Endothelial cell of umbilical vein (primary cell): ENCODE measurements around the gene PPM1D. TPM values are rescaled to one million over a fixed set of nuclear protein-coding genes. Genes with fewer than 3 reads are reported as not detected.
"Not testable (repeated sequence)": the region's sequence is repeated elsewhere in the genome, so short reads cannot be mapped to it uniquely, and the experiment has no call there.

Experiments used
- BruUV-seq: library from RNA; stranded (reverse); fragments of 400-500 nt; replicated peaks from 2 replicates; lab custom pipeline; 2021; lab: Mats Ljungman, UMichigan
- CTCF ChIA-PET: fragments of 300-600, 350-600 bp; sonication (Branson Sonifier 250); formaldehyde crosslinking; loops from one replicate; lab custom pipeline; 2021; ENCODE audit warnings: antibody characterized with exemption, inconsistent platforms; lab: Charles Lee
- POLR2A ChIA-PET: fragments of 300-600, 350-600 bp; sonication (Branson Sonifier 250); formaldehyde crosslinking; loops from one replicate; lab custom pipeline; 2021; ENCODE audit warnings: antibody characterized with exemption, inconsistent platforms; lab: Charles Lee
- DNase-seq: peaks from one replicate; pipeline ENCODE4 v3.0.0-alpha.2; 2011; ENCODE audit warnings: low read depth, low spot score
- FAIRE-seq: peaks from 2 replicates; lab custom pipeline; 2011; peaks lifted over from hg19 to GRCh38; lab: Jason Lieb, UNC
- H2AFZ ChIP-seq: 2 replicates; pipeline ENCODE4 v1.6.0; 2012; ENCODE audit warnings: low read depth, low read length, control low read depth, inconsistent platforms
- H3K27ac ChIP-seq: 2 replicates; pipeline ENCODE4 v1.5.1; 2011; ENCODE audit warnings: low read depth, mild to moderate bottlenecking, control low read depth, low read length, moderate library complexity; ENCODE audit not compliant: insufficient read depth
- H3K27me3 ChIP-seq, 2 experiments: 2 replicates each; pipeline versions ENCODE4 v1.6.0 to v1.6.1; 2011; ENCODE audit warnings: low read length in 2 of 2, mixed read lengths in 1 of 2; ENCODE audit not compliant: control insufficient read depth in 2 of 2, insufficient read depth in 2 of 2
- H3K36me3 ChIP-seq, 2 experiments: 2 replicates in 1 of 2; 3 replicates in 1 of 2; pipeline ENCODE4 v1.5.1; 2011; ENCODE audit warnings: low read length in 2 of 2, mild to moderate bottlenecking in 1 of 2, moderate library complexity in 1 of 2; ENCODE audit not compliant: control insufficient read depth in 2 of 2, insufficient read depth in 2 of 2; ENCODE audit errors: extremely low read depth in 1 of 2
- H3K4me1 ChIP-seq: 3 replicates; pipeline ENCODE4 v1.5.1; 2011; ENCODE audit warnings: mild to moderate bottlenecking, low read length; ENCODE audit not compliant: control insufficient read depth, insufficient read depth; ENCODE audit errors: extremely low read depth
- H3K4me2 ChIP-seq: 2 replicates; pipeline ENCODE4 v1.6.1; 2011; ENCODE audit warnings: low read length, control low read depth, mixed read lengths; ENCODE audit not compliant: insufficient read depth
- H3K4me3 ChIP-seq, 3 experiments: fragments of 200-600 bp in 1 of 3; sonication (generic), shearing (Covaris generic) in 1 of 3; replicated peaks in 1 of 3; 2 replicates each; pipeline ENCODE4 v1.5.1; 2011 to 2016; ENCODE audit warnings: control low read depth in 3 of 3, low read length in 3 of 3, mild to moderate bottlenecking in 2 of 3, inconsistent platforms in 1 of 3, low read depth in 1 of 3, moderate library complexity in 1 of 3; ENCODE audit not compliant: insufficient read depth in 1 of 3
- H3K79me2 ChIP-seq: 2 replicates; pipeline ENCODE4 v1.6.0; 2012; ENCODE audit warnings: low read length, inconsistent platforms; ENCODE audit not compliant: control insufficient read depth, insufficient read depth
- H3K9ac ChIP-seq: replicated peaks from 2 replicates; pipeline ENCODE3; 2011; ENCODE audit warnings: low read length, control low read depth; ENCODE audit not compliant: insufficient read depth; ENCODE audit errors: extremely low read depth
- H3K9me1 ChIP-seq: replicated peaks from 3 replicates; pipeline ENCODE4 v1.6.0; 2011; ENCODE audit warnings: mild to moderate bottlenecking, low read length; ENCODE audit not compliant: control insufficient read depth, insufficient read depth; ENCODE audit errors: extremely low read depth
- H3K9me3 ChIP-seq: replicated peaks from 2 replicates; pipeline ENCODE4 v1.5.1; 2012; ENCODE audit warnings: low read length, inconsistent platforms; ENCODE audit not compliant: control insufficient read depth, insufficient read depth
- H4K20me1 ChIP-seq: replicated peaks from 2 replicates; pipeline ENCODE3; 2011; ENCODE audit warnings: mild to moderate bottlenecking, low read length; ENCODE audit not compliant: control insufficient read depth, insufficient read depth; ENCODE audit errors: extremely low read depth
- EZH2 ChIP-seq: IDR thresholded peaks from 2 replicates; pipeline ENCODE4 v1.6.1; 2012; ENCODE audit warnings: borderline replicate concordance, low read depth, mild to moderate bottlenecking, moderate library complexity, low read length, inconsistent platforms; ENCODE audit not compliant: severe bottlenecking
- FOS ChIP-seq: IDR thresholded peaks from 2 replicates; pipeline ENCODE4 v1.6.1; 2011; ENCODE audit warnings: mild to moderate bottlenecking, low read length, moderate library complexity, borderline replicate concordance; ENCODE audit not compliant: insufficient read depth
- MYC ChIP-seq: IDR thresholded peaks from one replicate; pipeline ENCODE4 v1.6.1; 2011; ENCODE audit warnings: mild to moderate bottlenecking, low read depth, low read length
- POLR2A ChIP-seq: IDR thresholded peaks from 2 replicates; pipeline ENCODE4 v1.6.1; 2012; ENCODE audit warnings: low read depth, mild to moderate bottlenecking, control low read depth, low read length
- dilution Hi-C: fragments of 300-500 bp; cut with MboI; formaldehyde crosslinking; loops from one replicate; pipeline ENCODE4 v1.15.0; 2019; ENCODE audit warnings: low sequenced_read_pairs; ENCODE audit not compliant: extremely low pct_ligation_motif_present
- intact Hi-C: fragments of 100-400 bp; cut with micrococcal nuclease; formaldehyde crosslinking; loops from one replicate; pipeline ENCODE4 v1.10.0; 2022
- polyA plus RNA-seq, 4 experiments: library from polyadenylated mRNA; depleted of rRNA in 3 of 4; stranded (reverse) in 3 of 4; unstranded in 1 of 4; fragments of >200 nt; gene quantifications; 2 replicates each; pipeline versions ENCODE4 v1.2.1 to v1.2.3, GENCODE V29; 2011 to 2012; ENCODE audit warnings: missing spikeins in 1 of 4
- total RNA-seq: library from RNA; stranded (reverse); gene quantifications from 2 replicates; pipeline ENCODE4 v1.2.3, GENCODE V29; 2021
- TF ChIP-seq, protein P1 (sequence below): IDR thresholded peaks from 2 replicates; pipeline ENCODE4 v1.6.1; 2011; ENCODE audit not compliant: insufficient read depth, insufficient read length
- TF ChIP-seq, protein P2 (sequence below), 2 donors: IDR thresholded peaks; 1 replicate in 1 of 2; 2 replicates in 1 of 2; pipeline ENCODE4 v1.5.1; 2011; ENCODE audit warnings: low read length in 2 of 2, mild to moderate bottlenecking in 2 of 2, moderate library complexity in 2 of 2, control low read depth in 1 of 2, inconsistent platforms in 1 of 2, low read depth in 1 of 2; ENCODE audit not compliant: insufficient read depth in 1 of 2; ENCODE audit errors: extremely low read depth in 1 of 2

Gene PPM1D
- total and polyA plus RNA-seq, 2 donors (not counting 3 experiments of a cell fraction or from before 2014, with no cell fraction given): 7.9 to 19.0 TPM

DNA sequence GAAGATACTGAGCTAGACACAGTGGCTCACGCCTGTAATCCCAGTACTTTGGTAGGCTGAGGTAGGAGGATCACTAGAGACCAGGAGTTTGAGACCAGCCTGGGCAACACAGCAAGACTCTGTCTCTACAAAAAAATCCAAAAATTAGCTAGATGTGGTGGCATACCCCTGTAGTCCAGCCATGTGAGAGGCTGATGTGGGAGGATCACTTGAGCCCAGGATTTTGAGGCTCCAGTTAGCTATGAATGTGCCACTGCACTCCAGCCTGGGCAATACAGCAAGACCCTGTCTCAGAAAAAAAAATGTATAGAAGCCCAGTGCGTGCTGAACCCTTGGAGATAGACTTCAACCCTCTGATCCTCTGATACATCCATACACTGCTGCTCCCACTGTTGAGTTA, 7.2 kb upstream of the PPM1D start:
- Histone ChIP-seq H3K4me1 (no peaks in the 10 kb centered on the region), H3K9me3 (no peaks in the 10 kb centered on the region), H3K9me1 (no peaks in the 10 kb centered on the region), H3K4me3 (no peak overlapping the region), H3K36me3 (no peaks in the 10 kb centered on the region), H3K27ac (no peak overlapping the region), H3K79me2 (no peaks in the 10 kb centered on the region), H3K4me2 (no peak overlapping the region), H4K20me1 (no peaks in the 10 kb centered on the region), H2AFZ (no peak overlapping the region), H3K9ac (no peak overlapping the region), H3K27me3 (peaks cover 0 to 5% of the 10 kb centered on the region in 2 experiments)
- no peak for DNase-seq
- BruUV-seq: no TSS peak
- POLR2A ChIA-PET: no interaction called here
- intact Hi-C loops (no loop called here), dilution Hi-C loops (no loop called here)
- TF ChIP-seq POLR2A (no peak), EZH2 (no peak), MYC (no peak), FOS (no peak)
- TF ChIP-seq, protein P1, sequence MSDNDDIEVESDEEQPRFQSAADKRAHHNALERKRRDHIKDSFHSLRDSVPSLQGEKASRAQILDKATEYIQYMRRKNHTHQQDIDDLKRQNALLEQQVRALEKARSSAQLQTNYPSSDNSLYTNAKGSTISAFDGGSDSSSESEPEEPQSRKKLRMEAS: no peak
- TF ChIP-seq, protein P2, sequence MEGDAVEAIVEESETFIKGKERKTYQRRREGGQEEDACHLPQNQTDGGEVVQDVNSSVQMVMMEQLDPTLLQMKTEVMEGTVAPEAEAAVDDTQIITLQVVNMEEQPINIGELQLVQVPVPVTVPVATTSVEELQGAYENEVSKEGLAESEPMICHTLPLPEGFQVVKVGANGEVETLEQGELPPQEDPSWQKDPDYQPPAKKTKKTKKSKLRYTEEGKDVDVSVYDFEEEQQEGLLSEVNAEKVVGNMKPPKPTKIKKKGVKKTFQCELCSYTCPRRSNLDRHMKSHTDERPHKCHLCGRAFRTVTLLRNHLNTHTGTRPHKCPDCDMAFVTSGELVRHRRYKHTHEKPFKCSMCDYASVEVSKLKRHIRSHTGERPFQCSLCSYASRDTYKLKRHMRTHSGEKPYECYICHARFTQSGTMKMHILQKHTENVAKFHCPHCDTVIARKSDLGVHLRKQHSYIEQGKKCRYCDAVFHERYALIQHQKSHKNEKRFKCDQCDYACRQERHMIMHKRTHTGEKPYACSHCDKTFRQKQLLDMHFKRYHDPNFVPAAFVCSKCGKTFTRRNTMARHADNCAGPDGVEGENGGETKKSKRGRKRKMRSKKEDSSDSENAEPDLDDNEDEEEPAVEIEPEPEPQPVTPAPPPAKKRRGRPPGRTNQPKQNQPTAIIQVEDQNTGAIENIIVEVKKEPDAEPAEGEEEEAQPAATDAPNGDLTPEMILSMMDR (IDR thresholded peaks at IDR 0.05; ENCODE audit: extremely low read depth in 1 of 2, insufficient read depth in 1 of 2, low read depth in 1 of 2, low read length in 2 of 2): no peak
- FAIRE-seq: no peak
- CTCF ChIA-PET: interaction anchor here (1.6 to 3.1 kb wide), 2 partner anchors 8 to 23 kb away, joined by 10 to 13 read pairs; no protein-coding TSS in a partner anchor

DNA sequence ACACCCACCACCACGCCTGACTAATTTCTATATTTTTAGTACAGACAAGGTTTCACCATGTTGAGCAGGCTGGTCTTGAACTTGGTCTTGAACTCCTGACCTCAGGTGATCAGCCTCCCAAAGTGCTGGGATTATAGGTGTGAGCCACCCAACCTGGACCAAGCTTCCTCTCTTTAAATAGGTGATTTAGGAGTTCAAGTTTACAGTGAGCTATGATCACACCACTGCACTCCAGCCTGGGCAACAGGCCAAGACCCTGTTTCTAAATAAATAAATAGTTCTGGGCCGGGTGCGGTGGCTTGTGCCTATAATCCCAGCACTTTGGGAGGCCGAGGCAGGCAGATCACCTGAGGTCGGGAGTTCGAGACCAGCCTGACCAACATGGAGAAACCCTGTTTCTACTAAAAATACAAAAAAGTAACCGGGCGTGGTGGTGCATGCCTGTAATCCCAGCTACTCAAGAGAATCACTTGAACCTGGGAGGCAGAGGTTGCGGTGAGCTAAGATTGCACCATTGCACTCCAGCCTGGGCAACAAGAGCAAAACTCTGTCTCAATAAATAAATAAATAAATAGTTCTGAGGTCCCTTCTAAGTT, 6.5 kb upstream of the PPM1D start:
- DNase-seq, H4K20me1 ChIP-seq, H3K27me3 ChIP-seq, FAIRE-seq, H3K4me3 ChIP-seq, H3K36me3 ChIP-seq, H3K27ac ChIP-seq, H3K9me3 ChIP-seq, H3K4me1 ChIP-seq, H3K4me2 ChIP-seq, BruUV-seq, H3K9ac ChIP-seq, H3K79me2 ChIP-seq, dilution Hi-C loops, H3K9me1 ChIP-seq, H2AFZ ChIP-seq, intact Hi-C loops: not testable (repeated sequence)
- CTCF ChIA-PET: interaction anchor here (1.2 to 1.6 kb wide), 2 partner anchors 24 to 45 kb away, joined by 3 to 10 read pairs; no protein-coding TSS in a partner anchor
- POLR2A ChIA-PET: interaction anchor here (0.6 kb wide), 1 partner anchor 11 kb away, joined by 7 read pairs; no protein-coding TSS in a partner anchor

DNA sequence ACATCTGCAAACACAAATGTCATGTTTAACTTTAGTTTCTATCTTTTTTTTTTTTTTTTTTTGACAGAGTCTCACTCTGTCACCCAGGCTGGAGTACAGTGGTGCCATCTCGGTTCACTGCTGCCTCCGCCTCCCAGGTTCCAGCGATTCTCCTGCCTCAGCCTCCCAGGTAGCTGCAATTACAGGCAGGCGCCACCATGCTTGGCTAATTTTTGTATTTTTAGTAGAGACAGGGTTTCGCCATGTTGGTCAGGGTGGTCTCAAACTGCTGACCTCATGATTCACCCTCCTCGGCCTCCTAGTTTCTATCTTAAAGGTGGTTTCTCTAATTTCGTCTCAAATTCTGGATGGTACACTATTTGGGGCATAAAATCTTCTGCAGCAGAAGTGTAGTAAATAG, 5.8 kb upstream of the PPM1D start:
- BruUV-seq, dilution Hi-C loops: not testable (repeated sequence)

More for the DNA sequence above, 5.8 kb upstream of the PPM1D start:
- intact Hi-C loops, FAIRE-seq, H3K27ac ChIP-seq, H3K9ac ChIP-seq, H3K27me3 ChIP-seq, H3K4me3 ChIP-seq, H4K20me1 ChIP-seq, H2AFZ ChIP-seq, H3K4me1 ChIP-seq, H3K9me1 ChIP-seq, H3K9me3 ChIP-seq, H3K4me2 ChIP-seq, H3K36me3 ChIP-seq, H3K79me2 ChIP-seq, DNase-seq: not testable (repeated sequence)
- ChIA-PET CTCF (interaction anchor here (1.1 to 1.6 kb wide), 4 partner anchors 14 to 44 kb away, joined by 3 to 10 read pairs (median 5); no protein-coding TSS in a partner anchor), POLR2A (interaction anchor here (0.6 kb wide), 1 partner anchor 10 kb away, joined by 7 read pairs; no protein-coding TSS in a partner anchor)
